Glomerular visceral epithelial cell (primary cell): ENCODE measurements around the gene CD19.
A peak's percentile ranks its signal among the peaks of the same experiment; 100 is the strongest.
"Not testable (repeated sequence)": the region's sequence is repeated elsewhere in the genome, so short reads cannot be mapped to it uniquely, and the experiment has no call there.

Experiments used
- DNase-seq: peaks from one replicate; pipeline ENCODE4 v3.0.0-alpha.2; 2016; ENCODE audit errors: extremely low spot score

The CD19 gene

GRCh38 chr16:28936784-28937155 is 5.0 kb downstream of the CD19 start:
- DNase-seq, result no peak

- no peak for DNase-seq
Measured at GRCh38 chr16:28937222-28937876, 5.6 kb downstream of the CD19 start.

DNA sequence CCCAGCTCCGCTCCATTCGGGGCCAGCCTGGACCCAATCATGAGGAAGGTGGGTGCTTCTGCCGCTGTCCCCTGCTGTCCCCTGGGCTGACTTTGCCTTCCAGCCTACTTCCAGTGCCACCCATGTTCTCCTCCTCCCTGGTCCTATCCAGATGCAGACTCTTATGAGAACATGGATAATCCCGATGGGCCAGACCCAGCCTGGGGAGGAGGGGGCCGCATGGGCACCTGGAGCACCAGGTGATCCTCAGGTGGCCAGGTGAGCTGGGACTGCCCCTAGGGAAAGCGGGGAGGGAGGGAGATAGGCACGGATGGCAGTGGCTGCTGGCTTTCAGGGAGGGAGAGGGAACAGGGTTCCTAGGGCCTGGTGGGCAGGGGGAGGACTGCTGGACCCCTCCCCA is 7.0 kb downstream of the CD19 start:
- no peak for DNase-seq

- DNase-seq, result not testable (repeated sequence)
Measured at GRCh38 chr16:28939825-28940224, 8.1 kb downstream of the CD19 start.

DNA sequence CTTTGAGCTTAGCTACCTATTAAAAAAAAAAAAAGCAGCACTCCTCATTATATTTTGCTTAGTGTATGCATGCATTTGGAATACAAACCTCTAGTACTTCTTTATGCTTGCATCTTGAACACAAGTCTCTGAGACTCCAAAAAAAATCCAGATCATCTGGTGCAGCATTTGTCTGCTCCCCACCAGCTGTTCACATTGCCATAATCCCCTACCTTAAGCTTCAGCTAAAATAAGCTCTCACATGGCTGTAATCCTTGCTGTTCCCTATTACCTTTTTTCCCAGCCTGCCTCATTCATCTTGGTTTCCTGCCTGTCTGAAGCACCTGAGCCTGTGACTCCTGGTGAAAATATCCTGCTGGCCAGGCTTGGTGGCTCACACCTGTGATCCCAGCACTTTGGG is 11.5 kb downstream of the CD19 start:
- no peak for DNase-seq

GRCh38 chr16:28946681-28947080 is 14.9 kb downstream of the CD19 start:
- no peak for DNase-seq

- peak; percentile 99 for DNase-seq
Measured at GRCh38 chr16:28950648-28951409, 19.1 kb downstream of the CD19 start, which contains the start of gene NFATC2IP. TSS of gene NFATC2IP (plus strand) at chr16:28950937. CDS start at chr16:28951012, 75 bp downstream.

- no peak for DNase-seq
Measured at GRCh38 chr16:28951410-28951943, 19.7 kb downstream of the CD19 start.

DNA sequence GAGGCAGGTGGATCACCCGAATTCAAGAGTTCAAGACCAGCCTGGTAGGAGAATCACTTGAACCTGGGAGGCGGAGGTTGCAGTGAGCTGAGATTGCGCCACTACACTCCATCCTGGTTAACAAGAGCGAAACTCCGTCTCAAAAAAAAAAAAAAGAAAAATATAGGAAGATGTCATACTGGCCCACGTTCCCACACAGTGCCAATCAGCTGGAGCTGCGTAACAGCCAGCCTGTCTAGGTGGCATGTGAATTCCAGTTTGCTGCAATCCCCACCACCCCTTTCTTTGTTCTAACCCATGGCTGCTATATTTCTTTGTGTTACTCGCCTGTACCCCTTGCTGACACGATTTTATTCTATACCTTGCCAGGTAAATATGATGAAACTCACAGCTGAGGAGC is 26.4 kb downstream of the CD19 start:
- no peak for DNase-seq

DNA sequence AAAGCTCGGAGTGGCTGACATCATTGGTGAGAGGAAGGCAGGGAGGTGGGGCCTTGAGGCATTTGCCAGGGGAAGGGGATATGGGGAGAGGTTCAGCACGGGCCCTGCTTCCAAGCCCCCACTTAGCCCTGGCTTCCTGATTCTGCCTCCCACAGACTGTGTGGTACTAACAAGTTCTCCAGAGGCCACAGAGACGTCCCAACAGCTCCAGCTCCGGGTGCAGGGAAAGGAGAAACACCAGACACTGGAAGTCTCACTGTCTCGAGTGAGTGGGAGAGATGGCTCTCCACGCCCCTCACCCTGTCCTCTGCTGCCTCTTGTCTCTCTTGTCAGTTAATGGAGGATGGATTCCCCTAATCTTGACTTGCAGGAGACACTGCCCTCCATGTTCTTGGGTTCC is 27.1 kb downstream of the CD19 start:
- DNase-seq, result no peak

DNA sequence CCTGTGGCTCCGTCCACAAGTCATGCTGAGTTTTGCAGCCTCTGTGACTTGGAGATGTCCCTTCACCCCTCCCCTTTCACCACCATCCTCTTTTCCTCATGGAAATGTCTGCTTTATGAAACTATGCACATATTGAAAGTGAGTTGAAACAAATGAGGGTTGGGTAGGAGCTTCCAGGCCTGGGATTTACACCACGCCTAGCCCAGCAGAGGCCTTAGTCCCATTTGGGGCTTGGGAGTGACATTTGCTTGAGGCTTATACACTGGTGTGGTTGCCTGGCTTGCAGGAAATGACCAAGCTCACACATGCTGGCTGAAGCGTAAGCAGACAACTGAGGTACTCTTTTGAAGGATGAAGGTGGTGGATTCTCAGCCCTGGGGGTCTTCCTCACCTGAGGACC is 32.3 kb downstream of the CD19 start:
- DNase-seq, result no peak

- no peak for DNase-seq
Measured at GRCh38 chr16:28964496-28964895, 32.7 kb downstream of the CD19 start.

- DNase-seq, result no peak
Measured at GRCh38 chr16:28967156-28967555, 35.4 kb downstream of the CD19 start.

DNA sequence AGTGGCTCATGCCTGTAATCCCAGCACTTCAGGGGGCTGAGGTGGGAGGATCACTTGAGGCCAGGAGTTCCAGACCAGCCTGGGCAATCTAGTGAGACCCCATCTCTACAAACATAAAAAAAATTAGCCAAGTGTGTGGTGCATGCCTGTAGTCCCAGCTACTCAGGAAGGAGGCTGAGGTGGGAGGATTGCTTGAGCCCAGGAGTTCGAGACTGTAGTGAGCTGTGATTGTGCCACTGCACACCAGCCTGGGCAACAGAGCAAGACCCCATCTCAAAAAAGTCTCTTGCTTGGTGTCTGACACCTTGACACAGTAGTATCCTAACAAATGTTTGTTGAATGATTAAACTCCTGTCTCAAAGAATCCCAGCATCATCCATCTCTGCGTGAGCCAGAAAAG is 37.9 kb downstream of the CD19 start:
- DNase-seq, result not testable (repeated sequence)

DNA sequence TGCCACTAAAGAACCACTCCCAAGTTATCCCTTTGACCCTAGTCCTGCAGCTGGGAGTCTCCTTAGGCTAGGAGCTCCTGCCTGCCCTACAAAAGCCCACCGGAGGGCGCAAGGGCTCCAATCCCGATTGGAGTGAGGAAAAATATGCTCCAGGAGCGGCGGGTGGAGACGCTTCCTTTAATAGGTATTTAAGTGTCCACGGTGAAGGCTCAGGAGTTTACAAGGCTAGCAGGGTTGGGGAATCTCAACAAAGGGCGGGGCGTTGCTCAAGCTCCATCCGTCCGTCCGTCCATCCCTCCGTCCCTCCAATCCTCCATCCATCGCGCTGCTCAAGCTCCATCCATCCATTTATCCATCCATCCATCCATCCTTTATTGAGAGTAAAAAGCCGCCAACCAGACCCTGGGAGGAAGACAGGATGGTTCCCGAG is 42.3 kb downstream of the CD19 start:
- peak; percentile 63 for DNase-seq

DNA sequence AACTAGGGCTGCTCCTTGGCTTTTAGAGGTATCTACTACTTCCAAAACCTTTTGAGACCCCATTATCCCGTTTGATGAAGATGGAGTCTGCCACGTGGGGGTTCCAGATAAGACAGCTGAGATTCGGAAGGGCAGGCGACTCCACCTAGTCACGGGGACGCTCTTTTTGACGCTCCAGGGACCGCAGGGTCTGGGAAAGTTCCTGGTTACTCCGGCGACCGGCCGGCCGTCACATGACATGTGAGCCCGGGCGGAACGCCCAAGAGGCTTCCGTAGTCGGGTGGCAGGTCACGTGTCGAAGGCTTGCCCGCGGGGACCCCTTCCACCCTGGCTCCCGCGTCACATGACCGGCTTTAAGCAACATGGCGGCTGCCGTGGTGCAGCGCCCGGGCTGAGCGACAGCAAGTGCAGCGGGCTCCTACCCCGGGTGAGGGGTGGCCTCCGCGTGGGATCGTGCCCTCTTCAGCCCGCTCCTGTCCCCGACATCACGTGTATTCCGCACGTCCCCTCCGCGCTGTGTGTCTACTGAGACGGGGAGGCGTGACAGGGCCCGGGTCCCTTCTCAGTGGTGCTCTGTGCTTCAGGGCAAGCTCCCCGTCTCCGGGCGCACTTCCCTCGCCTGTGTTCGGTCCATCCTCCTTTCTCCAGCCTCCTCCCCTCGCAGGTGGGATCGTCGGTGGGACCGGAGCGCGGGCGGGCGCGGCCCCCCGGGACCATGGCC is 42.8 kb downstream of the CD19 start, which contains the start of gene SPNS1:
Gene SPNS1 (plus strand): TSS at position 342 of the 721 bp plus-strand sequence. CDS start 374 bp downstream, at position 716.
- peak; percentile 92 for DNase-seq

DNA sequence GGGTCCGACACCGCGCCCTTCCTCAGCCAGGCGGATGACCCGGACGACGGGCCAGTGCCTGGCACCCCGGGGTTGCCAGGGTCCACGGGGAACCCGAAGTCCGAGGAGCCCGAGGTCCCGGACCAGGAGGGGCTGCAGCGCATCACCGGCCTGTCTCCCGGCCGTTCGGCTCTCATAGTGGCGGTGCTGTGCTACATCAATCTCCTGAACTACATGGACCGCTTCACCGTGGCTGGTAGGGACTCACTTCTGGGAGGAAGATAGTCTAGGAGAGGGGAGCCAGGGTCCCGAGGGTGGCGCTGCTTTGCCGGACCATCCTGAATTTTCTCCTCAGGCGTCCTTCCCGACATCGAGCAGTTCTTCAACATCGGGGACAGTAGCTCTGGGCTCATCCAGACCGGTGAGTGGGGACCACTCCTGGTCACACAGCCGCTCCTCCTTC is 43.4 kb downstream of the CD19 start:
- no peak for DNase-seq

- no peak for DNase-seq
Measured at GRCh38 chr16:28977703-28978662, 46.2 kb downstream of the CD19 start.

DNA sequence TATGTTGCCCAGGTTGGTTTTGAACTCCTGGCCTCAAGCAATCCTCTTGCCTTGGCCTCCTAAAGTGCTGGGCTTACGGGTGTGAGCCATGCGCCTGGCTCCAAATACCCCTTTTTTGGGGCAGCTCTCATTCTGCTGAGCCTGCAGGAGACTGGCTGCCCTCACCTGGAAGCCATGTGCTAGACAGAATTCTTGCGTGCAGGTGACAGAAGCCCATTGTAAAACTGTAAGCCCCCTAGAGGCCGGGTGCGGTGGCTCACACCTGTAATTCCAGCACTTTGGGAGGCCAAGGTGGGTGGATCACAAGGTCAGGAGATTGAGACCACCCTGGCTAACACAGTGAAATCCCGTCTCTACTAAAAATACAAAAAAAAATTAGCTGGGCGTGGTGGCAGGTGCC is 48.6 kb downstream of the CD19 start:
- not testable (repeated sequence) for DNase-seq

DNA sequence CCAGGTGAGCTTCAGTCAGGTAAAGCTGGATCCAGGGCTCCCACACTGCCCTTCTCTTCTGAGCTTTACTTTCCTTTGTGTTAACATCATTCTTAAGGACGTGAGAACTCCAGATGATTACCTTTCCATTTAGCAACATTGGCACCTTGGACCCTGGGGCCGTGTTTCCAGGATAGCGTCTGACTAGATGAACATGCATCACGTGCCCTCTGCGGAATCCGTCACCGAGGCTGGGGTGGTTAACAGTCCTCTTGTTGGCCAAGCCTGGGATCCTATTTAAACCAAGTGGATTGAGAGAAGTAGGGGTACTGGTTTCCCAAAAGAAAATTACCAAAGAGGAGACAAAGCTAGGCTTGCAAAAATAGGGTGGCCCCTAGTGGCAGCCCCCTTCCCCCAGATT is 49.2 kb downstream of the CD19 start:
- no peak for DNase-seq

GRCh38 chr16:28981517-28981916 is 49.7 kb downstream of the CD19 start:
- DNase-seq, result peak; percentile 5
